Transverse colon (tissue), 4 donors: ENCODE data around the gene CHRD. TPM values are rescaled to one million over a fixed set of nuclear protein-coding genes. Genes with fewer than 3 reads are reported as not detected.

ENCODE experiments used
- DNase-seq: peaks from one replicate; pipeline ENCODE4 v3.0.0-alpha.2; 2019
- H3K27ac ChIP-seq, 4 donors: fragments of 200-600 bp; sonication (generic); 2 replicates each; pipeline ENCODE4 v1.5.1; 2016 to 2018; ENCODE audit warnings: inconsistent platforms in 4 of 4
- H3K27me3 ChIP-seq: fragments of 200-600 bp; sonication (generic); 2 replicates; pipeline ENCODE4 v1.5.1; 2017; ENCODE audit warnings: inconsistent platforms
- H3K36me3 ChIP-seq, 4 donors: fragments of 200-600 bp; sonication (generic); 2 replicates each; pipeline ENCODE4 v1.5.1; 2017 to 2019; ENCODE audit warnings: inconsistent platforms in 4 of 4
- H3K4me1 ChIP-seq, 4 donors: fragments of 200-600 bp; sonication (generic); 2 replicates each; pipeline ENCODE4 v1.5.1; 2017 to 2020; ENCODE audit warnings: inconsistent platforms in 4 of 4
- H3K4me3 ChIP-seq, 4 donors: fragments of 200-600 bp; sonication (generic); 1 replicate in 1 of 4; 2 replicates in 3 of 4; pipeline versions ENCODE4 v1.5.1 to v1.6.1; 2017 to 2019; ENCODE audit warnings: inconsistent platforms in 4 of 4
- H3K9me3 ChIP-seq, 2 donors: fragments of 200-600 bp; sonication (generic); 2 replicates each; pipeline ENCODE4 v1.5.1; 2017 to 2019; ENCODE audit warnings: inconsistent platforms in 2 of 2
- CTCF ChIP-seq, 5 experiments: fragments of 200-600 bp in 3 of 5; fragments of 450-650 bp in 2 of 5; sonication (generic) in 3 of 5; IDR thresholded peaks; 1 replicate in 2 of 5; 2 replicates in 3 of 5; pipeline ENCODE4 v1.5.1; 2016 to 2017; ENCODE audit warnings: antibody characterized with exemption in 5 of 5, inconsistent platforms in 3 of 5, mild to moderate bottlenecking in 2 of 5, moderate library complexity in 1 of 5
- EP300 ChIP-seq: sonication (generic); formaldehyde crosslinking; IDR thresholded peaks from one replicate; pipeline ENCODE4 v1.6.1; 2017; ENCODE audit warnings: antibody characterized with exemption, low read depth
- POLR2A ChIP-seq: fragments of 450-650 bp; IDR thresholded peaks from one replicate; pipeline ENCODE4 v1.6.1; 2016; ENCODE audit warnings: antibody characterized with exemption, mild to moderate bottlenecking, moderate library complexity
- POLR2AphosphoS5 ChIP-seq, 3 donors: sonication (generic); formaldehyde crosslinking; IDR thresholded peaks; one replicate each; pipeline ENCODE4 v1.6.1; 2016; ENCODE audit warnings: antibody characterized with exemption in 3 of 3
- WGBS, 2 donors: methylation state at CpG; one replicate each; pipeline ENCODE4 v1.1.5; 2018; ENCODE audit warnings: low coverage in 1 of 2; 5-methylcytosine and 5-hydroxymethylcytosine counted together
- in situ Hi-C, 4 donors: fragments of 200-750 bp; cut with MboI; loops; one replicate each; pipeline versions ENCODE4 v1.15.0 to v1.15.1; 2017; ENCODE audit warnings: low sequenced_read_pairs in 3 of 4, low pct_ligation_motif_present in 1 of 4, low pct_unique_long_range_greater_than_20kb in 1 of 4
- intact Hi-C: fragments of 100-400 bp; cut with DNase I; formaldehyde crosslinking; loops from one replicate; pipeline ENCODE4 v1.15.1; 2023; ENCODE audit warnings: low total_unique reads
- total RNA-seq, 4 donors: library from RNA; depleted of rRNA; stranded (reverse); fragments of >200 nt; gene quantifications; one replicate each; pipeline ENCODE4 v1.1.0, GENCODE V29; 2016

CHRD gene
- total RNA-seq, 4 donors from 2014 or later, result 1.9 to 7.0 (median 4.5) TPM

GRCh38 chr3:184414418-184415202 is 34.8 kb downstream of the CHRD start:
- Histone ChIP-seq H3K27ac (no peak overlapping the region), H3K27me3 (no peaks in the 10 kb centered on the region), H3K36me3 (no peaks in the 10 kb centered on the region), H3K4me3 (no peak overlapping the region), H3K4me1 (no peaks in the 10 kb centered on the region), H3K9me3 (no peaks in the 10 kb centered on the region)
- intact Hi-C loops, result no loop called here
- no peak for DNase-seq
- in situ Hi-C loops, result loop anchor here in 1 of 4 donors (25.0 kb wide), 1 partner anchor 123 kb away; no protein-coding TSS in a partner anchor
- 82 to 83% methylated on average over 8 to 16 of the region's 16 CpGs for WGBS, 2 donors
- TF ChIP-seq CTCF (IDR thresholded peaks at IDR 0.05) (no peak), EP300 (no peak), POLR2AphosphoS5 (IDR thresholded peaks at IDR 0.05) (no peak), POLR2A (no peak)

GRCh38 chr3:184415203-184415490 is 35.3 kb downstream of the CHRD start:
- in situ Hi-C loops (loop anchor here in 1 of 4 donors (25.0 kb wide), 1 partner anchor 122 kb away; no protein-coding TSS in a partner anchor), intact Hi-C loops (no loop called here)
- 75 to 83% methylated on average over 2 to 4 of the region's 4 CpGs for WGBS, 2 donors
- no peaks in the 10 kb centered on the region for H3K27me3 ChIP-seq
- no peak overlapping the region for H3K27ac ChIP-seq
- no peak for DNase-seq
- H3K4me1 ChIP-seq, result no peaks in the 10 kb centered on the region
- H3K4me3 ChIP-seq, result no peak overlapping the region
- TF ChIP-seq POLR2AphosphoS5 (IDR thresholded peaks at IDR 0.05), result no peak
- no peak for TF ChIP-seq EP300
- TF ChIP-seq CTCF (IDR thresholded peaks at IDR 0.05), result no peak
- TF ChIP-seq POLR2A, result no peak
- no peaks in the 10 kb centered on the region for H3K9me3 ChIP-seq
- H3K36me3 ChIP-seq, result no peaks in the 10 kb centered on the region

- H3K36me3 ChIP-seq, result no peaks in the 10 kb centered on the region
- no peak overlapping the region for H3K4me3 ChIP-seq
- DNase-seq, result peak; percentile 76
- WGBS, 2 donors, result 15% methylated on average over 13 of the region's 14 CpGs; no CpG with 5 or more reads in 1 of the 2 donors
- no peaks in the 10 kb centered on the region for H3K9me3 ChIP-seq
- no peaks in the 10 kb centered on the region for H3K4me1 ChIP-seq
- H3K27ac ChIP-seq, result no peak overlapping the region
- in situ Hi-C loops, result loop anchor here in 1 of 4 donors (25.0 kb wide), 1 partner anchor 120 kb away; no protein-coding TSS in a partner anchor
- TF ChIP-seq CTCF (IDR thresholded peaks at IDR 0.05) (peak; percentile 76 to 90 (median 88)), POLR2AphosphoS5 (IDR thresholded peaks at IDR 0.05) (no peak), POLR2A (no peak), EP300 (no peak)
- H3K27me3 ChIP-seq, result no peaks in the 10 kb centered on the region
- intact Hi-C loops, result no loop called here
These were observed 37.9 kb downstream of the CHRD start for GRCh38 chr3:184417619-184418327.

- 73 to 100% methylated on average over 2 to 5 of the region's 5 CpGs for WGBS, 2 donors
These were observed 39.3 kb downstream of the CHRD start for GRCh38 chr3:184419171-184419570.

More at GRCh38 chr3:184419171-184419570, 39.3 kb downstream of the CHRD start:
- intact Hi-C loops (no loop called here), in situ Hi-C loops (loop anchor here in 1 of 4 donors (25.0 kb wide), 1 partner anchor 118 kb away; no protein-coding TSS in a partner anchor)
- H3K4me1 ChIP-seq, result no peaks in the 10 kb centered on the region
- no peaks in the 10 kb centered on the region for H3K36me3 ChIP-seq
- H3K27ac ChIP-seq, result no peak overlapping the region
- no peak for DNase-seq
- no peak for TF ChIP-seq POLR2AphosphoS5 (IDR thresholded peaks at IDR 0.05)
- TF ChIP-seq EP300, result no peak
- TF ChIP-seq POLR2A, result no peak
- TF ChIP-seq CTCF (IDR thresholded peaks at IDR 0.05), result no peak
- no peaks in the 10 kb centered on the region for H3K27me3 ChIP-seq
- no peaks in the 10 kb centered on the region for H3K9me3 ChIP-seq
- H3K4me3 ChIP-seq, result no peak overlapping the region
